Gastroesophageal sphincter (tissue), 4 donors: ENCODE data around the gene RASL12. TPM values are rescaled to one million over a fixed set of nuclear protein-coding genes. Genes with fewer than 3 reads are reported as not detected.
"Not testable (repeated sequence)": the region's sequence is repeated elsewhere in the genome, so short reads cannot be mapped to it uniquely, and the experiment has no call there.

ENCODE experiments used
- ATAC-seq: fragments of 150-250 bp; one replicate; pipeline ENCODE4 v1.9.1; 2016; ENCODE audit warnings: mild to moderate bottlenecking, moderate library complexity
- H3K27ac ChIP-seq, 4 donors: fragments of 200-600 bp; sonication (generic) in 3 of 4; 1 replicate in 3 of 4; 2 replicates in 1 of 4; pipeline ENCODE4 v1.5.1; 2016 to 2019
- H3K27me3 ChIP-seq: fragments of 200-600 bp; sonication (generic); one replicate; pipeline ENCODE4 v1.5.1; 2019
- H3K36me3 ChIP-seq, 2 donors: fragments of 200-600 bp; sonication (generic); one replicate each; pipeline ENCODE4 v1.5.1; 2019; ENCODE audit warnings: control low read depth in 1 of 2
- H3K4me1 ChIP-seq, 3 donors: fragments of 200-600 bp; sonication (generic); 1 replicate in 2 of 3; 2 replicates in 1 of 3; pipeline ENCODE4 v1.5.1; 2016 to 2019; ENCODE audit warnings: control low read depth in 2 of 3
- H3K4me3 ChIP-seq, 2 donors: fragments of 200-600 bp; sonication (generic); one replicate each; pipeline ENCODE4 v1.5.1; 2019; ENCODE audit warnings: mild to moderate bottlenecking in 1 of 2, moderate library complexity in 1 of 2
- H3K9me3 ChIP-seq, 3 donors: fragments of 200-600 bp; sonication (generic); one replicate each; pipeline ENCODE4 v1.5.1; 2017 to 2019; ENCODE audit warnings: control low read depth in 2 of 3
- EP300 ChIP-seq: sonication (generic); formaldehyde crosslinking; IDR thresholded peaks from one replicate; pipeline ENCODE4 v1.6.1; 2017; ENCODE audit warnings: antibody characterized with exemption, mild to moderate bottlenecking
- POLR2A ChIP-seq, 2 donors: fragments of 450-650 bp; IDR thresholded peaks; one replicate each; pipeline ENCODE4 v1.6.1; 2017; ENCODE audit warnings: antibody characterized with exemption in 2 of 2, mild to moderate bottlenecking in 2 of 2, moderate library complexity in 1 of 2
- POLR2AphosphoS5 ChIP-seq: sonication (generic); formaldehyde crosslinking; IDR thresholded peaks from one replicate; pipeline ENCODE4 v1.6.1; 2017; ENCODE audit warnings: antibody characterized with exemption
- WGBS, 2 donors: methylation state at CpG; one replicate each; pipeline ENCODE4 v1.1.5; 2018; ENCODE audit warnings: low coverage in 1 of 2; 5-methylcytosine and 5-hydroxymethylcytosine counted together
- total RNA-seq, 4 donors: library from RNA; depleted of rRNA; stranded (reverse); fragments of >200 nt; gene quantifications; one replicate each; pipeline ENCODE4 v1.1.0, GENCODE V29; 2016
- TF ChIP-seq, protein P1 (sequence below), 4 experiments: fragments of 200-600 bp in 2 of 4; fragments of 450-650 bp in 2 of 4; sonication (generic) in 1 of 4; IDR thresholded peaks; one replicate each; pipeline ENCODE4 v1.5.1; 2017 to 2019; ENCODE audit warnings: antibody characterized with exemption in 4 of 4, mild to moderate bottlenecking in 2 of 4, moderate library complexity in 2 of 4

The RASL12 gene
- total RNA-seq, 4 donors from 2014 or later, result 43.2 to 244 (median 179) TPM

DNA sequence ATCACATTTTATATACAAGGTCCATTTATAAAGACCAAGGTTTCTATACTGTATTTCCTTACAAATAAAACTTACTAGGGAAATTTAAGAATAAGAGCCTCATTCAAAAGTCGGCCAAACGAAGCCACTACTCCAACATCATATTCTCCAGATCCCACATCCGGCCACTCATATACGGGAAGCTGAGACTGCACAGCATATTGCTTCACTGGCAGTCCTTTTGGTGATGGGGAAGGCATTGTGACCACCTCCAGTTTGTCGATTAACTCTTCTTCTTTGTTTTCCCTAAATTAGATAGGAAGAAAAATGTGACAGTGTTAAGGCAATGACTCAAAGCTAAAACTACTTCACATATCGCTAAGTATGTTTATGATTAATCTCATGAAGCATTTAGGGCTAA lies 41.0 kb downstream of the RASL12 start:
- Histone ChIP-seq H3K27ac (no peak overlapping the region), H3K4me1 (peaks cover 3 to 26% (median 10%) of the 10 kb centered on the region in 3 donors), H3K36me3 (peaks cover 0 to 40% of the 10 kb centered on the region in 2 donors), H3K9me3 (no peaks in the 10 kb centered on the region), H3K4me3 (no peak overlapping the region), H3K27me3 (no peaks in the 10 kb centered on the region)
- TF ChIP-seq EP300 (no peak), POLR2A (IDR thresholded peaks at IDR 0.05) (no peak), POLR2AphosphoS5 (no peak)
- TF ChIP-seq, protein P1, sequence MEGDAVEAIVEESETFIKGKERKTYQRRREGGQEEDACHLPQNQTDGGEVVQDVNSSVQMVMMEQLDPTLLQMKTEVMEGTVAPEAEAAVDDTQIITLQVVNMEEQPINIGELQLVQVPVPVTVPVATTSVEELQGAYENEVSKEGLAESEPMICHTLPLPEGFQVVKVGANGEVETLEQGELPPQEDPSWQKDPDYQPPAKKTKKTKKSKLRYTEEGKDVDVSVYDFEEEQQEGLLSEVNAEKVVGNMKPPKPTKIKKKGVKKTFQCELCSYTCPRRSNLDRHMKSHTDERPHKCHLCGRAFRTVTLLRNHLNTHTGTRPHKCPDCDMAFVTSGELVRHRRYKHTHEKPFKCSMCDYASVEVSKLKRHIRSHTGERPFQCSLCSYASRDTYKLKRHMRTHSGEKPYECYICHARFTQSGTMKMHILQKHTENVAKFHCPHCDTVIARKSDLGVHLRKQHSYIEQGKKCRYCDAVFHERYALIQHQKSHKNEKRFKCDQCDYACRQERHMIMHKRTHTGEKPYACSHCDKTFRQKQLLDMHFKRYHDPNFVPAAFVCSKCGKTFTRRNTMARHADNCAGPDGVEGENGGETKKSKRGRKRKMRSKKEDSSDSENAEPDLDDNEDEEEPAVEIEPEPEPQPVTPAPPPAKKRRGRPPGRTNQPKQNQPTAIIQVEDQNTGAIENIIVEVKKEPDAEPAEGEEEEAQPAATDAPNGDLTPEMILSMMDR (IDR thresholded peaks at IDR 0.05), result no peak
- no peak for ATAC-seq
- 77 to 80% methylated on average over 4 to 6 of the region's 6 CpGs for WGBS, 2 donors

- TF ChIP-seq, protein P1 (IDR thresholded peaks at IDR 0.05), result no peak
- TF ChIP-seq EP300 (no peak), POLR2A (IDR thresholded peaks at IDR 0.05) (no peak), POLR2AphosphoS5 (no peak)
- H3K27me3 ChIP-seq, result no peaks in the 10 kb centered on the region
- no peak overlapping the region for H3K4me3 ChIP-seq
- ATAC-seq, result no peak
- H3K4me1 ChIP-seq, result no peaks in the 10 kb centered on the region
- peaks cover 0 to 82% of the 10 kb centered on the region in 2 donors for H3K36me3 ChIP-seq
- H3K27ac ChIP-seq, result no peak overlapping the region
- no peaks in the 10 kb centered on the region for H3K9me3 ChIP-seq
Observed at GRCh38 chr15:65021488-65021887, 46.3 kb downstream of the RASL12 start.

DNA sequence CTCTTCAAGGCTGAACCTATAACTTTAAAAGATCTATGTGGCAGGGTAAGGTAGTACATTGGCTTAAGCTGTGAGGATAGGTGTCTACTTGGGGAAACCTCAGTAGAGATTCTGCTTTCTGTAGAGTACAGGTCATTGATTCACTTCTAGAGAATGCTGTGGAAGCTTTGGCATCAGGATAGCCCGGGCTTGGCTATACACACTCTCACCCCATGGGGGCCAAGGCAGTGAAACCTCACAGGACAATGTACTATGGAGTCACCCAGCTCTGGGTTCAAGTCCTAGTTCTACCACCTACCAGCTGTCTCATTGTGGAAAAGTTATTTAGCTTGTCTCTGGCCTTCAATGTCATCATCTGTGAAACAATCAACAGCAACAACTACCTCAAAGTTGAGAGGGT lies 47.4 kb downstream of the RASL12 start:
- TF ChIP-seq EP300 (no peak), POLR2AphosphoS5 (no peak), POLR2A (IDR thresholded peaks at IDR 0.05) (no peak)
- TF ChIP-seq, protein P1 (IDR thresholded peaks at IDR 0.05), result no peak
- H3K27me3 ChIP-seq, result no peaks in the 10 kb centered on the region
- no peak overlapping the region for H3K27ac ChIP-seq
- WGBS, 2 donors, result 80 to 88% methylated on average over 1 of the region's 1 CpG
- no peaks in the 10 kb centered on the region for H3K9me3 ChIP-seq
- ATAC-seq, result no peak
- H3K4me3 ChIP-seq, result no peak overlapping the region
- peaks cover 0 to 82% of the 10 kb centered on the region in 2 donors for H3K36me3 ChIP-seq
- no peaks in the 10 kb centered on the region for H3K4me1 ChIP-seq

DNA sequence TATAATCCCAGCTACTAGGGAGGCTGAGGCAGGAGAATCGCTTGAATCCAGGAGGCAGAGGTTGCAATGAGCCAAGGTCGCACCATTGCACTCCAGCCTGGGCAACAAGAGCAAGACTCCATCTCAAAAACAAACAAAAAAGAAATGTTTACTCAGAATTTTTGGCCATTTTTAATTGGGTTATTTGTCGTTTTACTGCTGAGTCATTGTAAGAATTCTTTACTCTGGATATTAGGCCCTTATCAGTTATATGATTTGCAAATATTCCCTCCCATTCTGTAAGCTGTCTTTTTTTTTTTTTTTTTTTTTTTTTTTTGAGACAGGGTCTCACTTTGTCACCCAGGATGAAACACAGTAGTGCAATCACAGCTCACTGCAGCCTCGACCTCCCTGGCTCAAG lies 56.6 kb downstream of the RASL12 start:
- H3K4me1 ChIP-seq, H3K27me3 ChIP-seq, H3K4me3 ChIP-seq, H3K27ac ChIP-seq, H3K9me3 ChIP-seq, ATAC-seq: not testable (repeated sequence)
- H3K36me3 ChIP-seq, result peaks cover 0 to 79% of the 10 kb centered on the region in 2 donors
- WGBS, 2 donors, result 53 to 83% methylated on average over 2 to 3 of the region's 4 CpGs

DNA sequence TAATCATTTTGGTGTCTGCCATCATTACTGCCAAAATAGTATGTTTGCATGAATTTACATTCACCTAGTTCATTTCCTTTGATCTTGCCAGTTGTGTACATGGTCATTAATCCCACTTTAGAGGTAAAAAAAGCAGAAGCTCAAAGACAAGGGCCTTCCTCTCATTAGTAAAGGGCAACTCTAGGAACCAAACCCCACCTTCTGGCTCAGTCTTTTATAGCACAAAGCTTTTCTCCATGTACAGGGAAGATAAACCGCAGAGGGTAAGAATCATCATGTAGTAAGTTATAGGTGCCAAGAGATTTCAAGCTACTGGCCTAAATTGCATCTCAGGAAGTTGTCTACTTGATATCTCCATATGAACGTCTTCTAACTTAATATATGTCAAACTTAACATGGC lies 58.8 kb downstream of the RASL12 start:
- ATAC-seq, result no peak
- Histone ChIP-seq H3K27me3 (no peaks in the 10 kb centered on the region), H3K4me3 (no peak overlapping the region), H3K4me1 (no peaks in the 10 kb centered on the region), H3K36me3 (peaks cover 0 to 79% of the 10 kb centered on the region in 2 donors), H3K9me3 (peaks cover 0 to 9% (median 0%) of the 10 kb centered on the region in 3 donors), H3K27ac (no peak overlapping the region)
- TF ChIP-seq, protein P1 (IDR thresholded peaks at IDR 0.05), result no peak
- TF ChIP-seq EP300 (no peak), POLR2AphosphoS5 (no peak), POLR2A (IDR thresholded peaks at IDR 0.05) (no peak)
- WGBS, 2 donors, result 44 to 58% methylated on average over 2 of the region's 2 CpGs
